ENCODE results near the gene YIPF1.
A peak's percentile ranks its signal among the peaks of the same experiment; 100 is the strongest.

The YIPF1 gene

GRCh38 chr1:53892911-53893310 is 3.3 kb upstream of the YIPF1 start:
- no peaks in the 10 kb centered on the region for H3K9me3 ChIP-seq (replicated peaks; ENCODE audit: insufficient read depth, low read length)
- H3K36me3 ChIP-seq (replicated peaks; ENCODE audit: insufficient read depth, low read length), result no peaks in the 10 kb centered on the region
- no peak overlapping the region for H3K27ac ChIP-seq (ENCODE audit: low read length)
- H3K4me3 ChIP-seq (ENCODE audit: low read length), result no peak overlapping the region
- no peak overlapping the region for H3K9ac ChIP-seq (ENCODE audit: low read length)
- H2AFZ ChIP-seq (ENCODE audit: low read length), result 0 out of 2 replicates have a peak overlapping the region, but pooled peaks have one; percentile 34
- no peak overlapping the region for H3K4me2 ChIP-seq (ENCODE audit: low read depth, low read length)
- H4K20me1 ChIP-seq (ENCODE audit: insufficient read depth, low read length), result no peaks in the 10 kb centered on the region
- H3F3A ChIP-seq (ENCODE audit: insufficient read depth, low read length), result peaks cover 21% of the 10 kb centered on the region
- H3K4me1 ChIP-seq (ENCODE audit: low read length), result peaks cover 22% of the 10 kb centered on the region
- peaks cover 5% of the 10 kb centered on the region for H3K79me2 ChIP-seq (ENCODE audit: low read length)
- H3K9me2 ChIP-seq (replicated peaks; ENCODE audit: insufficient read depth, low read length), result no peaks in the 10 kb centered on the region
- H3K27me3 ChIP-seq (replicated peaks; ENCODE audit: insufficient read depth, low read length), result no peaks in the 10 kb centered on the region
- TF ChIP-seq CTCF (IDR thresholded peaks at IDR 0.05; ENCODE audit: low read length), result no peak
- TF ChIP-seq EZH2phosphoT487 (IDR thresholded peaks at IDR 0.05; ENCODE audit: low read length), result no peak
- no peak for TF ChIP-seq EZH2 (optimal IDR thresholded peaks at IDR 0.05; ENCODE audit: low read depth, low read length)
- no peak for DNase-seq

- no peak overlapping the region for H3K9ac ChIP-seq (ENCODE audit: low read length)
- DNase-seq, result no peak
- H3K9me2 ChIP-seq (replicated peaks; ENCODE audit: insufficient read depth, low read length), result no peaks in the 10 kb centered on the region
- no peaks in the 10 kb centered on the region for H3K9me3 ChIP-seq (replicated peaks; ENCODE audit: insufficient read depth, low read length)
- H3K27me3 ChIP-seq (replicated peaks; ENCODE audit: insufficient read depth, low read length), result no peaks in the 10 kb centered on the region
- peaks cover 22% of the 10 kb centered on the region for H3K4me1 ChIP-seq (ENCODE audit: low read length)
- H4K20me1 ChIP-seq (ENCODE audit: insufficient read depth, low read length), result no peaks in the 10 kb centered on the region
- no peak overlapping the region for H2AFZ ChIP-seq (ENCODE audit: low read length)
- H3F3A ChIP-seq (ENCODE audit: insufficient read depth, low read length), result peaks cover 21% of the 10 kb centered on the region
- H3K27ac ChIP-seq (ENCODE audit: low read length), result no peak overlapping the region
- no peak overlapping the region for H3K4me2 ChIP-seq (ENCODE audit: low read depth, low read length)
- H3K36me3 ChIP-seq (replicated peaks; ENCODE audit: insufficient read depth, low read length), result no peaks in the 10 kb centered on the region
- TF ChIP-seq CTCF (IDR thresholded peaks at IDR 0.05; ENCODE audit: low read length) (no peak), EZH2 (optimal IDR thresholded peaks at IDR 0.05; ENCODE audit: low read depth, low read length) (no peak), EZH2phosphoT487 (IDR thresholded peaks at IDR 0.05; ENCODE audit: low read length) (no peak)
- peaks cover 5% of the 10 kb centered on the region for H3K79me2 ChIP-seq (ENCODE audit: low read length)
- no peak overlapping the region for H3K4me3 ChIP-seq (ENCODE audit: low read length)
Measured at GRCh38 chr1:53891678-53892077, 2.1 kb upstream of the YIPF1 start.

GRCh38 chr1:53891018-53891417 is 1.4 kb upstream of the YIPF1 start:
- Histone ChIP-seq H3K9ac (ENCODE audit: low read length) (no peak overlapping the region), H3F3A (ENCODE audit: insufficient read depth, low read length) (peaks cover 21% of the 10 kb centered on the region), H4K20me1 (ENCODE audit: insufficient read depth, low read length) (no peaks in the 10 kb centered on the region), H3K79me2 (ENCODE audit: low read length) (peaks cover 5% of the 10 kb centered on the region), H3K36me3 (replicated peaks; ENCODE audit: insufficient read depth, low read length) (no peaks in the 10 kb centered on the region), H3K9me2 (replicated peaks; ENCODE audit: insufficient read depth, low read length) (no peaks in the 10 kb centered on the region), H3K27me3 (replicated peaks; ENCODE audit: insufficient read depth, low read length) (no peaks in the 10 kb centered on the region), H3K4me1 (ENCODE audit: low read length) (peaks cover 22% of the 10 kb centered on the region), H2AFZ (ENCODE audit: low read length) (no peak overlapping the region), H3K9me3 (replicated peaks; ENCODE audit: insufficient read depth, low read length) (no peaks in the 10 kb centered on the region), H3K4me2 (ENCODE audit: low read depth, low read length) (peak overlapping the region; percentile 86; the same call in 1 of the 2 replicates), H3K27ac (ENCODE audit: low read length) (no peak overlapping the region), H3K4me3 (ENCODE audit: low read length) (no peak overlapping the region)
- no peak for DNase-seq
- no peak for TF ChIP-seq EZH2 (optimal IDR thresholded peaks at IDR 0.05; ENCODE audit: low read depth, low read length)

- DNase-seq, result peak; percentile 54
- Histone ChIP-seq H3K4me1 (ENCODE audit: low read length) (peaks cover 22% of the 10 kb centered on the region), H3F3A (ENCODE audit: insufficient read depth, low read length) (peaks cover 21% of the 10 kb centered on the region), H3K9me3 (replicated peaks; ENCODE audit: insufficient read depth, low read length) (no peaks in the 10 kb centered on the region), H2AFZ (ENCODE audit: low read length) (peak overlapping the region; percentile 99), H3K4me3 (ENCODE audit: low read length) (peak overlapping the region; percentile 99), H3K27ac (ENCODE audit: low read length) (peak overlapping the region; percentile 45; the same call in 1 of the 2 replicates), H3K4me2 (ENCODE audit: low read depth, low read length) (peak overlapping the region; percentile 86), H3K9me2 (replicated peaks; ENCODE audit: insufficient read depth, low read length) (no peaks in the 10 kb centered on the region), H3K27me3 (replicated peaks; ENCODE audit: insufficient read depth, low read length) (no peaks in the 10 kb centered on the region), H3K9ac (ENCODE audit: low read length) (peak overlapping the region; percentile 86; the same call in 1 of the 2 replicates), H3K36me3 (replicated peaks; ENCODE audit: insufficient read depth, low read length) (no peaks in the 10 kb centered on the region), H4K20me1 (ENCODE audit: insufficient read depth, low read length) (no peaks in the 10 kb centered on the region), H3K79me2 (ENCODE audit: low read length) (peaks cover 5% of the 10 kb centered on the region)
- TF ChIP-seq EZH2phosphoT487 (IDR thresholded peaks at IDR 0.05; ENCODE audit: low read length), result no peak
- TF ChIP-seq CTCF (IDR thresholded peaks at IDR 0.05; ENCODE audit: low read length), result no peak
- no peak for TF ChIP-seq EZH2 (optimal IDR thresholded peaks at IDR 0.05; ENCODE audit: low read depth, low read length)
Measured at GRCh38 chr1:53890522-53890941, 935 bp upstream of the YIPF1 start.
